Prostate gland (tissue), 2 donors: ENCODE measurements around the gene ASPHD1. TPM values are rescaled to one million over a fixed set of nuclear protein-coding genes. Genes with fewer than 3 reads are reported as not detected.

Source experiments
- DNase-seq: peaks from one replicate; pipeline ENCODE4 v3.0.0-alpha.2; 2019; ENCODE audit warnings: low spot score
- H3K27ac ChIP-seq, 2 donors: fragments of 200-600 bp; sonication (generic); 2 replicates each; pipeline ENCODE4 v1.5.1; 2017 to 2019
- H3K27me3 ChIP-seq: fragments of 200-600 bp; sonication (generic); replicated peaks from 2 replicates; pipeline ENCODE4 v1.5.1; 2019; ENCODE audit not compliant: insufficient read depth
- H3K36me3 ChIP-seq, 2 donors: fragments of 200-600 bp; sonication (generic); 1 replicate in 1 of 2; 2 replicates in 1 of 2; pipeline versions ENCODE4 v1.5.1 to v1.8.1; 2017 to 2019
- H3K4me1 ChIP-seq: fragments of 200-600 bp; sonication (generic); replicated peaks from 2 replicates; pipeline ENCODE4 v1.5.1; 2019
- H3K4me3 ChIP-seq, 2 donors: fragments of 200-600 bp; sonication (generic); 2 replicates each; pipeline ENCODE4 v1.5.1; 2017 to 2019
- H3K9me3 ChIP-seq: fragments of 200-600 bp; sonication (generic); 2 replicates; pipeline ENCODE4 v1.5.1; 2017
- CTCF ChIP-seq, 4 experiments: fragments of 200-600 bp in 2 of 4; fragments of 450-650 bp in 2 of 4; sonication (generic) in 2 of 4; IDR thresholded peaks; 1 replicate in 3 of 4; 2 replicates in 1 of 4; pipeline ENCODE4 v1.5.1; 2016 to 2019; ENCODE audit warnings: antibody characterized with exemption in 4 of 4, mild to moderate bottlenecking in 2 of 4, moderate library complexity in 2 of 4
- POLR2A ChIP-seq: fragments of 450-650 bp; IDR thresholded peaks from one replicate; pipeline ENCODE4 v1.6.1; 2016; ENCODE audit warnings: antibody characterized with exemption, mild to moderate bottlenecking
- POLR2AphosphoS5 ChIP-seq: sonication (generic); formaldehyde crosslinking; IDR thresholded peaks from one replicate; pipeline ENCODE4 v1.6.1; 2017; ENCODE audit warnings: antibody characterized with exemption
- WGBS: methylation state at CpG from one replicate; pipeline ENCODE4 v1.1.5; 2018; 5-methylcytosine and 5-hydroxymethylcytosine counted together
- intact Hi-C: fragments of 100-400 bp; cut with DNase I; formaldehyde crosslinking; loops from one replicate; pipeline ENCODE4 v1.14.2; 2022
- total RNA-seq, 2 donors: library from RNA; depleted of rRNA; stranded (reverse); fragments of >200 nt; gene quantifications; one replicate each; pipeline ENCODE4 v1.1.0, GENCODE V29; 2016

Gene ASPHD1
- total RNA-seq, 2 donors from 2014 or later, result 1.2 to 5.1 TPM

- Histone ChIP-seq H3K4me3 (peak overlapping the region; percentile 92 to 99), H3K36me3 (no peaks in the 10 kb centered on the region), H3K27me3 (no peaks in the 10 kb centered on the region), H3K27ac (peak overlapping the region; percentile 81 to 96), H3K9me3 (no peaks in the 10 kb centered on the region), H3K4me1 (peaks cover 10% of the 10 kb centered on the region)
- intact Hi-C loops, result loop anchor here (5.0 kb wide), 2 partner anchors 45 to 140 kb away; partner anchors contain the start of gene PAGR1
- TF ChIP-seq CTCF (IDR thresholded peaks at IDR 0.05) (peak in 2 of 4 experiments; percentile 19 to 25), POLR2A (no peak)
- WGBS, result 2% methylated on average over 27 of the region's 27 CpGs
- DNase-seq, result peak; percentile 39
Observed at GRCh38 chr16:29862383-29862883, 37.9 kb upstream of the ASPHD1 start.

GRCh38 chr16:29862884-29863668 lies 37.2 kb upstream of the ASPHD1 start, which contains the start of gene CDIPT:
Gene CDIPT, minus strand, starts transcription at chr16:29863226. Its CDS starts 369 bp downstream, at chr16:29862857.
- intact Hi-C loops, result loop anchor here (5.0 kb wide), 2 partner anchors 46 to 139 kb away; partner anchors contain the start of gene PAGR1
- Histone ChIP-seq H3K4me1 (peaks cover 10% of the 10 kb centered on the region), H3K9me3 (no peaks in the 10 kb centered on the region), H3K27ac (peak within 1 kb of the TSS; percentile 81 to 96), H3K4me3 (peak within 1 kb of the TSS; percentile 92 to 99), H3K36me3 (no peaks in the 10 kb centered on the region), H3K27me3 (no peaks in the 10 kb centered on the region)
- TF ChIP-seq POLR2A (peak; percentile 30), CTCF (IDR thresholded peaks at IDR 0.05) (peak in 3 of 4 experiments; percentile 39 to 79 (median 79)), POLR2AphosphoS5 (peak; percentile 95)
- DNase-seq, result peak; percentile 94
- WGBS, result under 1% methylated on average over 57 of the region's 57 CpGs

- no peak for DNase-seq
- TF ChIP-seq POLR2A (no peak), POLR2AphosphoS5 (no peak), CTCF (IDR thresholded peaks at IDR 0.05) (no peak)
- H3K9me3 ChIP-seq, result no peaks in the 10 kb centered on the region
- H3K27ac ChIP-seq, result peak overlapping the region in 1 of 2 donors; percentile 96
- H3K27me3 ChIP-seq, result no peaks in the 10 kb centered on the region
- 30% methylated on average over 16 of the region's 16 CpGs for WGBS
- intact Hi-C loops, result loop anchor here (5.0 kb wide), 2 partner anchors 46 to 139 kb away; partner anchors contain the start of gene PAGR1
- H3K36me3 ChIP-seq, result no peaks in the 10 kb centered on the region
- H3K4me3 ChIP-seq, result peak overlapping the region in 1 of 2 donors; percentile 99
- peaks cover 9% of the 10 kb centered on the region for H3K4me1 ChIP-seq
Observed at GRCh38 chr16:29863669-29863984, 36.7 kb upstream of the ASPHD1 start.

- Histone ChIP-seq H3K4me3 (no peak overlapping the region), H3K27me3 (no peaks in the 10 kb centered on the region), H3K36me3 (no peaks in the 10 kb centered on the region), H3K4me1 (peaks cover 5% of the 10 kb centered on the region), H3K9me3 (no peaks in the 10 kb centered on the region), H3K27ac (no peak overlapping the region)
- no peak for TF ChIP-seq POLR2A
- no peak for TF ChIP-seq CTCF (IDR thresholded peaks at IDR 0.05)
- no peak for TF ChIP-seq POLR2AphosphoS5
- 81% methylated on average over 9 of the region's 9 CpGs for WGBS
- no peak for DNase-seq
- intact Hi-C loops, result loop anchor here (5.0 kb wide), 2 partner anchors 47 to 138 kb away; partner anchors contain the start of gene PAGR1
Observed at GRCh38 chr16:29864205-29864604, 36.1 kb upstream of the ASPHD1 start.
